GM19395 (cell line): Measurements from ENCODE around the gene TTC28.
"Not testable (repeated sequence)": the region's sequence is repeated elsewhere in the genome, so short reads cannot be mapped to it uniquely, and the experiment has no call there.

ENCODE experiments used
- ATAC-seq: cut with Tn5 transposase; IDR thresholded peaks from one replicate; pipeline ENCODE4 v1.9.1; 2021; ENCODE audit warnings: mild to moderate bottlenecking, moderate library complexity; ENCODE audit not compliant: unreplicated experiment

The TTC28 gene

DNA sequence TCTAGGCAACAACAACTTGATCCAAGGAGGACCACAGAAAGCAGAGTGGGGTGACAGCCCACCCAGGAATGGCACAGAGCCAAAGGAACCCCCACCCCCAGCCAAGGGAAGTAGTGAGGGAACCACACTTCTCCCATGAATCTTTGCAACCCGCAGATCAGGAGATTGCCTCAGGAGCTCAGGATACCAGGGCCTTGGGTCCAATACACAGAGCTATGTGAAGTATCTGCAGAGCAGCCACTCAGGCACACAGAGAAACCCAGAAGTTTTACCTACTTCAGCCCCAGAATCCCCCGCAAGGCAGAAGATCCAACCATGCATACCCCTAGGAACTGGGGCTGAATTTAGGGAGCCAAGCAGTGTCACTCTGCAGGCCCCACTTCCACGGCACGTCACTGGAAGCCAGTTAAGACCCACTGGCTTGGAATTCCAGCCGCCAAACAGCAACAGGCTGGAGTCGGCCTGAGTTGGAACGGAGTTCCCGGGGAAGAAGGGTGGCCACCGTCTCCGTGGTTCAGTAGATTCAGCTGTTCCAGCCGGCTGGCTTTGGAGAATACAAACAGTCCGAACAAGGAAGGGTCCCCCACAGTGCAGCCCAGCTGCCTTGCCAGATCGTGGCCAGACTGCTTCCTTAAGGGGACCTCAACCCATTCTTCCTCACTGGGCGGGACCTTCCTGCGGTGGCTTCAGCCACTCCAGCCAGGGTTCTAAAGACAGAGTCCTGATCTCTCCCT is 174.1 kb downstream of the TTC28 start:
- ATAC-seq: no peak

DNA sequence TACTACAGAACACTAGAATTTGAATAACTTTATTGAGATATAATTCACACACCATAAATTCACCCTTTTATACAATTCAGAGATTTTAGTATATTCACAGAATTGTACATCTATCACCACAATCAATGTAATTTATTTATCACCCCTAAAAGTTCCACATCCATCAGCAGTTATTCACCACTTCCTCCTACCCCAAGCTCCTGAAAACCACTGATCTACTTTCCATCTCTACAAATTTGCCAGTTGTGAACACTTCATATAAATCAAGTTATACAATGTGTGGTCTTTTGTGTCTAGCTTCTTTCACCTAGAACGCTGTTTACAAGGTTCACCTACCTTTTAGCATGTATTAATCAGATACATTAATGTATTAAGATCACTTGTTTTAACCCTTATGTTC is 179.6 kb downstream of the TTC28 start:
- no peak for ATAC-seq

GRCh38 chr22:28498044-28498443 is 181.6 kb downstream of the TTC28 start:
- ATAC-seq: no peak

DNA sequence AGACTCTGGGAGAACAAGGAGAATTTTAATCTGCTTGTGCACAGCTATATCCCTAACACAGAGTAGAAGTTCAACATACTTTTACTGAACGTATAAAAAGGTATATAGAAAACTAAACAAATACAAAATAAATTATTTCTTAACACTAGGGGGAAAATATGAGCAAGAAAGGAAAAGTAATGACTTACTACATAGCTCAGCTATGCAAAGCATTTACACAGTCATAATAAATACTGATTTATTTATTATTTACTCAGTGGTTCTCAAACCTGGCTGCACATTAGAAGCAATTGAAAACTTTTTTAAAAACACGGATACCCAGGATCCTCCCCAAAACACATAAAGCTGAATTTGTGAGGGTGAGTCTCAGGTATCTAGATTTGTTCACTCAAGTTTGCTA is 182.5 kb downstream of the TTC28 start:
- no peak for ATAC-seq

GRCh38 chr22:28491289-28491688 is 188.4 kb downstream of the TTC28 start:
- not testable (repeated sequence) for ATAC-seq

DNA sequence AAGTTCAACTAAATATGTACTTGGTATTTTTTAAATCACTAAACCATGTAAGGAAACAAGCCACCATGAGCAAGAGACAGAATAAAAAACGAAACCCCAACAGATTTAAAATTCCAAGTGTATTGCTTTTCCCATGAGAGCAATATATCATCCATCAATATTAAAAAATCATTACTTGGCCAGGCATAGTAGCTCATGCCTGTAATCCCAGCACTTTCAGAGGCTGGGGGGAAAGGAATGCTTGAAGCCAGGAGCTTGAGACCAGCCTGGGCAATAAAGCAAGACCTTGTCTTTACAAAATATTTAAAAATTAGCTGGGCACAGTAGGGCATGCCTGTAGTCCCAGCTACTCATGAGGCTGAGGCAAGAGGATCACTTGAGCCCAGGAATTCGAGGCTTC is 190.8 kb downstream of the TTC28 start:
- no peak for ATAC-seq

GRCh38 chr22:28484662-28485061 is 195.0 kb downstream of the TTC28 start:
- no peak for ATAC-seq

DNA sequence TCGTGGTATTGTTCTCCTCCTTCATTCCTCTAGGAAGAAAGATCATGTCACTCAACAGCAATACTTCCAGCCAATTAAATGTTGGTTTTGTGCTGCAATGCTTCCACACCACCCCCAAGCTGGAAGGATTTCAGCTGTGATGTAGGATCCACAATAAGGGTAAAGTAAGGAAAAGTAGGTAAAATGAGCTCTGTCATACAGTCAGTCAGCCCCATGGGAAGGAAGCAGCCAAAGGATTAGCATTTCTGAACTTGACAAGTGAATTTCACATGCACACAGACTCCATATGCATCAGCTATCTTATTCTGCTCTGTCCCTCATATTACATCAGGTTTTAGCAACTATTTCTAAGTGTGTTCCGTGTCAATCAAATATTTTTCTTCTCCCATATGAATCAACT is 197.9 kb downstream of the TTC28 start:
- ATAC-seq: no peak

GRCh38 chr22:28480000-28480715 is 199.5 kb downstream of the TTC28 start:
- no peak for ATAC-seq

DNA sequence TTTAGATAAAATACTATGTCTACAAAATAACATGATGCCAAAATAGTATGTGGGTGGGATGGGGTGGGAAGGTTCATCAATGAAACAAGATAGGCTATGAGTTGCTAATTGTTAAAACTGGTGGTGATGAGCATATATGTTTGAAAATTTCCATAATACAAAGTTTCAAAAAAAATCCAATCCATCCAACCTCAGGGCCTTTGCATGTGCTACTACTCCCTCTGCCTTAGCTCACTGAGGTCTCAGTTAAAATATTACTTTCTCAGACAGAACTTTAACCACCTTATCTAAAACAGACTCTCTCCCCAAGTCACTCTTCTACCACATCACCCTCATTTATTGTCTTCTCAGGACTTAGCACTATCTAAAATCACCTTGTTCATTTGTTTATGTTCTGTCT is 201.1 kb downstream of the TTC28 start:
- no peak for ATAC-seq

GRCh38 chr22:28477556-28477955 is 202.1 kb downstream of the TTC28 start:
- no peak for ATAC-seq

- no peak for ATAC-seq
These were observed 205.3 kb downstream of the TTC28 start for GRCh38 chr22:28474330-28474729.

DNA sequence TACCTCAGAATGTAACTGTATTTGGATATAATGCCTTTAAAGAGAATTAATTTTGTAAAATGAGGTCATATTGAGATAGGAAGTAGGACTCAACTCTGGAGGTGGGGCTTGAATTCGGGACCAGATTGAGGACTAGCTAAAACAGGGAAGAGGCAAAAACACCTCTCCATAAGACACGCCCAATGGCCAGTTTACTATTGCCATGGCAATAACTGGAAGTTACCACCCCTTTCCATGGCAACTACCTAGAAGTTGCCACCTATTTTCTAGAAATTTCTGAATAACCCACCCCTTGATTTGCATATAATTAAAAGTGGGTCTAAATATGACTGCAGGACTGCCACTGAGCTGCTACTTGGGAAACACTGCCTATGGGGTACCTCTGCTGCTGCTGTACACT is 206.4 kb downstream of the TTC28 start:
- no peak for ATAC-seq

DNA sequence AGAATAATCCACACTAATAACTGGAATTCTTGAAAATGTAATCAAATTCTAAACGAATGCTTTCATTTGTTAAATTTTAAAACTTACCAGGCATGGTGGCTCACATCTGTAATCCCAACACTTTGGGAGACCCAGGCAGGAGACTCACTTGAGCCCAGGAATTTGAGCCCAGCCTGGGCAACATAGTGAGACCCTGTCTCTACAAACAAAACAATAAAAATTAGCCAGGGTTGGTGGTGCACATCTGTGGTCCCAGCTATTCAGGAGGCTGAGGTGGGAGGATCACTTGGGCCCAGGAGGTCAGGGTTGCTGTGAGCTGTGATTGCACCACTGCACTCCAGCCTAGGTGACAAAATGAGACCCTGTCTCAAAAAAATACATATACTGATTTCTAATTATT is 212.6 kb downstream of the TTC28 start:
- ATAC-seq: not testable (repeated sequence)

GRCh38 chr22:28466399-28466798 is 213.2 kb downstream of the TTC28 start:
- no peak for ATAC-seq

DNA sequence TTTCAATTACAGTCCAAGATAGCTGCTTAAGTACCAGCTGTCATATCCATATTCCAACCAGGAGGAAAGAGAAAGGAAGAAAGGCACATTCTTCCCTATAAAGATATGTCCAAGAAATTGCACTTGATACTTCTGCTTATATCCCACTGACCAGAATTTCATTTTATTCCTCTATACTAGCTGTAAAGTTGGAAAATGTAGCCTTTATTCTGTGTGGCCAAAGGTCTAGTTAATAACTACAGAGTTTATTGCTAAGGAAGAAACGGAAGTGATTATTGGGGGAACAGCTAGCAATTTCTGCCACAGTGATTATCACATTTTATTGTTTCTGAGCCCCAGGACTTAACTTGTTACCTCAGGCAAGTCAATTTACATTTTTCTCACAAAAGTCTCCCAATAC is 213.8 kb downstream of the TTC28 start:
- no peak for ATAC-seq

- ATAC-seq: no peak
These were observed 215.5 kb downstream of the TTC28 start for GRCh38 chr22:28464127-28464526.

DNA sequence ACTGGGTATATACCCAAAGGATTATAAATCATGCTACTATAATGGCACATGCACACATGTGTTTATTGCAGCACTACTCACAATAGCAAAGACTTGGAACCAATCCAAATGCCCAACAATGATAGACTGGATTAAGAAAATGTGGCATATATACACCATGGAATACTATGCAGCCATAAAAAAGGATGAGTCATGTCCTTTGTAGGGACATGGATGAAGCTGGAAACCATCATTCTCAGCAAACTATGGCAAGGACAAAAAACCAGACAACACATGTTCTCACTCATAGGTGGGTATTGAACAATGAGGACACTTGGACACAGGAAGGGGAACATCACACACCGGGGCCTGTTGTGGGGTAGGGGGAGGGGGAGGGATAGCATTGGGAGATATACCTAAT is 216.2 kb downstream of the TTC28 start:
- not testable (repeated sequence) for ATAC-seq

- no peak for ATAC-seq
These were observed 216.7 kb downstream of the TTC28 start for GRCh38 chr22:28462901-28463300.

- no peak for ATAC-seq
These were observed 217.6 kb downstream of the TTC28 start for GRCh38 chr22:28462041-28462440.

DNA sequence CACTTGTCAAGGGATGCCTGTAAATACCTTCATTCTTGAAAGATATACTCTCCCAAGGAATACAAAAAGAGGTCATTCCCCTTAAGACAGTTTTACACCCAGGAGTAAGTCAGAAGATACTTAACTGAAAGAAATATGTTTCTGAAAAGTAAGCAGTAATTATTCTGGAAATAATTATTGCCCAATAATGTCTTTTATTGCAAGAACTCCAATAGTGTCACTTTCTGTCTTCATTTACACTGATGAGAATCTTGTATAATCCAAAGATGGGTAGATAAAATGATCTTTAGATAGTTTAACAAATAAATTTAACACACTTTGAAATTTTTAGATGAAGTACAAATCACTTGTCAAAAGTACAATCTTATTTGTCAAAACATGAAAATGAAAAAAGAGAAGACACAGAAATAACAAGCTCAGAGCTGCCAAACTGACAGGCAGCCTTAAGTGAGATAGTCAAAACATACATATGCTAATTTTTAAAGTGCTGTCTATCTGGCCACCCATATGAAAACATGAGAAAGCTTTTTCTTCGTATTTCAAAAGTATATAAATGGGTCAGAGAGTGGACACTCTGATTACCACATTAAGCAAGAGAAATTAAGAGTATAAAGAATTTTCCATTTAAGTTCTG is 225.1 kb downstream of the TTC28 start:
- no peak for ATAC-seq

DNA sequence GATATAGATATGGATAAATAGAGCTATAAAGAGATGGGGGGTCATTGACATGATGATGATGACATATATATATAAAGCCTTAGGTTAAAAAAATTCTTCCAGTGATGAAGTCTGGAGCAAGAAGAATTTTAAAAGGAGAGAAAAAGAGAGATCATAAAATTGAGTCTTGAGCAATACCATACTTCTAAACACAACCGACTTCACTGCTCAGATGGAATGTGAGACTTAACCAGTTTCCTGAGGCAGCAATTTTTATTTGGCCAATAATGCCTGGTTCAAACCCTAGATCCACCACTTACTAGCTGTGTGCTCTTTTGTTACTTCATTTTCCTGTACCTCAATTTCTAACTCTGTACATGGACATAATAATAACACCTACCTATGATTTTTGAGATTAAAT is 229.5 kb downstream of the TTC28 start:
- no peak for ATAC-seq
